Natural killer cell (primary cell): Measurements from ENCODE around the gene FARP2. TPM values are rescaled to one million over a fixed set of nuclear protein-coding genes. Genes with fewer than 3 reads are reported as not detected.

Experiments
- ATAC-seq, 3 donors: fragments of 150-1000 bp in 2 of 3; fragments of 200-7000 bp in 1 of 3; cut with Tn5 transposase; 1 replicate in 1 of 3; 2 replicates in 2 of 3; pipeline ENCODE4 v1.10.0; 2021; ENCODE audit warnings: mild to moderate bottlenecking in 2 of 3, moderate library complexity in 2 of 3
- DNase-seq, 2 donors: peaks; one replicate each; pipeline versions ENCODE4 v3.0.0 to v3.0.0-alpha.2; 2013 to 2021; ENCODE audit warnings: mixed read lengths in 1 of 2
- H3K27ac ChIP-seq: one replicate; pipeline ENCODE4 v1.5.1; 2013; ENCODE audit warnings: mild to moderate bottlenecking, low read length
- H3K27me3 ChIP-seq: one replicate; pipeline ENCODE4 v1.6.1; 2013; ENCODE audit warnings: low read length; ENCODE audit not compliant: control insufficient read depth, insufficient read depth
- H3K36me3 ChIP-seq: one replicate; pipeline ENCODE4 v1.6.1; 2013; ENCODE audit warnings: low read length; ENCODE audit not compliant: control insufficient read depth, insufficient read depth
- H3K4me1 ChIP-seq: one replicate; pipeline ENCODE4 v1.6.1; 2013; ENCODE audit warnings: low read length; ENCODE audit not compliant: control insufficient read depth, insufficient read depth
- H3K4me3 ChIP-seq: one replicate; pipeline ENCODE4 v1.5.1; 2013; ENCODE audit warnings: low read length
- H3K9me3 ChIP-seq: one replicate; pipeline ENCODE4 v1.6.1; 2013; ENCODE audit warnings: low read length; ENCODE audit not compliant: control insufficient read depth, insufficient read depth
- H3K27ac Mint-ChIP-seq, 2 donors: one replicate each; pipeline ENCODE4 v1.8.0; 2022; ENCODE audit warnings: mild to moderate bottlenecking in 2 of 2, mixed read lengths in 2 of 2, moderate library complexity in 1 of 2
- H3K27me3 Mint-ChIP-seq, 2 donors: one replicate each; pipeline ENCODE4 v1.8.0; 2022; ENCODE audit warnings: low read depth in 2 of 2, mixed read lengths in 2 of 2
- H3K36me3 Mint-ChIP-seq: one replicate; pipeline ENCODE4 v1.8.0; 2022; ENCODE audit warnings: mixed read lengths
- H3K4me1 Mint-ChIP-seq, 2 donors: one replicate each; pipeline ENCODE4 v1.8.0; 2022; ENCODE audit warnings: mixed read lengths in 2 of 2
- H3K4me3 Mint-ChIP-seq: one replicate; pipeline ENCODE4 v1.8.0; 2022; ENCODE audit warnings: mild to moderate bottlenecking, moderate library complexity, mixed read lengths
- H3K9me3 Mint-ChIP-seq, 2 donors: one replicate each; pipeline ENCODE4 v1.8.0; 2022; ENCODE audit warnings: mixed read lengths in 2 of 2
- WGBS: methylation state at CpG from one replicate; pipeline ENCODE4 v1.1.7; 2013; ENCODE audit warnings: missing lambda C conversion rate; ENCODE audit not compliant: insufficient coverage; 5-methylcytosine and 5-hydroxymethylcytosine counted together
- intact Hi-C: fragments of 100-400 bp; cut with micrococcal nuclease; formaldehyde crosslinking; loops from one replicate; pipeline ENCODE4 v1.14.2; 2022
- total RNA-seq, 4 donors: library from RNA; stranded (reverse); fragments of 120-200 nt in 1 of 4; gene quantifications; one replicate each; pipeline versions ENCODE4 v1.2.3 to v1.2.4, GENCODE V29; 2013 to 2022
- TF ChIP-seq, protein P1 (sequence below): fragments of 200-600 bp; IDR thresholded peaks from one replicate; pipeline ENCODE4 v1.8.0; 2022; ENCODE audit warnings: antibody characterized with exemption

The FARP2 gene
- total RNA-seq, 3 donors from 2014 or later (not counting 1 experiment from before 2014, with no cell fraction given), result 26.8 to 40.6 (median 31.6) TPM

DNA sequence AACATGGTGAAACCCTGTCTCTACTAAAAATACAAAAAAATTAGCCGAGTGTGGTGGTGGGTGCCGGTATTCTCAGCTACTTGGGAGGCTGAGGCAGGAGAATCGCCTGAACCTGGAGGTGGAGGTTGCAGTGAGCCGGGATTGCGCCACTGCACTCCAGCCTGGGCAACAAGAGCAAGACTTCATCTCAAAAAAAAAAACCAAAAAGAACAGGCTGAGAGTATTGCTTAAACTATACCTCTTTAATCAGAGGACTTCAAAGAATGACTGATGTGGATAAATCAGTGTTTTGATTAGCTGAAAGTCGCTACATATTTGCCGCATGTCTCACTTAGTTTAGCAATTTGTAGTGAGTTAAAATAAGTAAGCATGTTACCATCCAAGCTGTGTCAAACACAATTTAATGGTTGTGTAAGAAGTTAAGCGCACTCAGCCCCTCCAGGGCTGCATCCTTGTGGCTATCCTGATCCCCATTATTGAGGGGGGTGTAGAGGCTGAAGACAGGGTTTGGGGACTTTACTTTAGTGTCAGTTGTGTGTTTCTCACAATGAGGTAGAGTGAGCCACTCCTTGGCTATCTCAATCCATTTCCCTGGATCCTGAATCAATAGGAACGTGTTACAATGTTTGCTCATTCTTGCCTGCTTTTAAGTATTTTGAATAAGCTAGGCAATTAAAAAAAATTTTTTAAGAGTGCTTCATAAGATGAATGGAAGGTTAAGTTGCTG, 11.0 kb upstream of the FARP2 start:
- H3K27ac ChIP-seq, result no peak overlapping the region
- 98% methylated on average over 9 of the region's 9 CpGs for WGBS
- TF ChIP-seq, protein P1, sequence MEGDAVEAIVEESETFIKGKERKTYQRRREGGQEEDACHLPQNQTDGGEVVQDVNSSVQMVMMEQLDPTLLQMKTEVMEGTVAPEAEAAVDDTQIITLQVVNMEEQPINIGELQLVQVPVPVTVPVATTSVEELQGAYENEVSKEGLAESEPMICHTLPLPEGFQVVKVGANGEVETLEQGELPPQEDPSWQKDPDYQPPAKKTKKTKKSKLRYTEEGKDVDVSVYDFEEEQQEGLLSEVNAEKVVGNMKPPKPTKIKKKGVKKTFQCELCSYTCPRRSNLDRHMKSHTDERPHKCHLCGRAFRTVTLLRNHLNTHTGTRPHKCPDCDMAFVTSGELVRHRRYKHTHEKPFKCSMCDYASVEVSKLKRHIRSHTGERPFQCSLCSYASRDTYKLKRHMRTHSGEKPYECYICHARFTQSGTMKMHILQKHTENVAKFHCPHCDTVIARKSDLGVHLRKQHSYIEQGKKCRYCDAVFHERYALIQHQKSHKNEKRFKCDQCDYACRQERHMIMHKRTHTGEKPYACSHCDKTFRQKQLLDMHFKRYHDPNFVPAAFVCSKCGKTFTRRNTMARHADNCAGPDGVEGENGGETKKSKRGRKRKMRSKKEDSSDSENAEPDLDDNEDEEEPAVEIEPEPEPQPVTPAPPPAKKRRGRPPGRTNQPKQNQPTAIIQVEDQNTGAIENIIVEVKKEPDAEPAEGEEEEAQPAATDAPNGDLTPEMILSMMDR, result no peak
- DNase-seq (no peak), ATAC-seq (no peak)
- no peaks in the 10 kb centered on the region for H3K27me3 Mint-ChIP-seq
- peaks cover 19% of the 10 kb centered on the region for H3K36me3 Mint-ChIP-seq
- intact Hi-C loops, result no loop called here
- H3K4me1 ChIP-seq, result no peaks in the 10 kb centered on the region
- H3K27ac Mint-ChIP-seq, result no peak overlapping the region
- H3K4me1 Mint-ChIP-seq, result peaks cover 8 to 15% of the 10 kb centered on the region in 2 donors
- no peak overlapping the region for H3K4me3 Mint-ChIP-seq
- no peaks in the 10 kb centered on the region for H3K9me3 ChIP-seq
- H3K9me3 Mint-ChIP-seq, result no peaks in the 10 kb centered on the region
- peaks cover 74% of the 10 kb centered on the region for H3K36me3 ChIP-seq
- no peaks in the 10 kb centered on the region for H3K27me3 ChIP-seq
- no peak overlapping the region for H3K4me3 ChIP-seq

GRCh38 chr2:241349941-241350340, 6.1 kb upstream of the FARP2 start:
- no peaks in the 10 kb centered on the region for H3K4me1 ChIP-seq
- no peak for DNase-seq
- Mint-ChIP-seq H3K4me1 (peaks cover 0 to 4% of the 10 kb centered on the region in 2 donors), H3K36me3 (peaks cover 19% of the 10 kb centered on the region), H3K27ac (no peak overlapping the region), H3K27me3 (no peaks in the 10 kb centered on the region), H3K9me3 (no peaks in the 10 kb centered on the region), H3K4me3 (no peak overlapping the region)
- intact Hi-C loops, result loop anchor here (10.0 kb wide), 1 partner anchor 535 kb away; no protein-coding TSS in a partner anchor
- no peak overlapping the region for H3K27ac ChIP-seq
- H3K9me3 ChIP-seq, result no peaks in the 10 kb centered on the region
- TF ChIP-seq, protein P1, result no peak
- 95% methylated on average over 8 of the region's 8 CpGs for WGBS
- peaks cover 77% of the 10 kb centered on the region for H3K36me3 ChIP-seq
- ATAC-seq, result no peak
- no peaks in the 10 kb centered on the region for H3K27me3 ChIP-seq
- no peak overlapping the region for H3K4me3 ChIP-seq

- intact Hi-C loops, result loop anchor here (10.0 kb wide), 1 partner anchor 534 kb away; no protein-coding TSS in a partner anchor
- ATAC-seq, result no peak
- Histone ChIP-seq H3K4me1 (peaks cover 4% of the 10 kb centered on the region), H3K4me3 (no peak overlapping the region), H3K36me3 (peaks cover 72% of the 10 kb centered on the region), H3K27ac (no peak overlapping the region), H3K27me3 (no peaks in the 10 kb centered on the region), H3K9me3 (no peaks in the 10 kb centered on the region)
- 91% methylated on average over 2 of the region's 2 CpGs for WGBS
- Mint-ChIP-seq H3K27ac (peak overlapping the region in 1 of 2 donors; percentile 23), H3K27me3 (no peaks in the 10 kb centered on the region), H3K36me3 (peaks cover 19% of the 10 kb centered on the region), H3K4me3 (no peak overlapping the region), H3K9me3 (no peaks in the 10 kb centered on the region), H3K4me1 (peaks cover 0 to 4% of the 10 kb centered on the region in 2 donors)
- no peak for DNase-seq
- TF ChIP-seq, protein P1, result no peak
Observed at GRCh38 chr2:241350530-241350877, 5.6 kb upstream of the FARP2 start.
